Mucosa of stomach (tissue), 1 donor: ENCODE data around the gene STX1B.
"Not testable (repeated sequence)": the region's sequence is repeated elsewhere in the genome, so short reads cannot be mapped to it uniquely, and the experiment has no call there.

Experiments used
- H3K27me3 ChIP-seq: one replicate; pipeline ENCODE4 v1.7.0; 2013; ENCODE audit warnings: mild to moderate bottlenecking, low read length; ENCODE audit not compliant: control insufficient read depth, insufficient read depth
- H3K36me3 ChIP-seq: one replicate; pipeline ENCODE4 v1.7.0; 2013; ENCODE audit warnings: low read length; ENCODE audit not compliant: control insufficient read depth, insufficient read depth
- H3K4me1 ChIP-seq: one replicate; pipeline ENCODE4 v1.7.0; 2013; ENCODE audit warnings: mild to moderate bottlenecking, low read length; ENCODE audit not compliant: control insufficient read depth, insufficient read depth
- H3K4me3 ChIP-seq: one replicate; pipeline ENCODE4 v1.7.0; 2013; ENCODE audit warnings: low read length
- H3K9ac ChIP-seq: one replicate; pipeline ENCODE4 v1.7.0; 2013; ENCODE audit warnings: mild to moderate bottlenecking, low read length, moderate library complexity
- H3K9me3 ChIP-seq: one replicate; pipeline ENCODE4 v1.7.0; 2013; ENCODE audit warnings: mild to moderate bottlenecking, low read length, moderate library complexity; ENCODE audit not compliant: control insufficient read depth
- donor health status: Pancreatic carcinoma.

The STX1B gene

GRCh38 chr16:31031276-31031675, 20.8 kb upstream of the STX1B start:
- Histone ChIP-seq H3K27me3 (no peaks in the 10 kb centered on the region), H3K36me3 (no peaks in the 10 kb centered on the region), H3K9me3 (no peaks in the 10 kb centered on the region), H3K4me3 (no peak overlapping the region), H3K4me1 (peaks cover 17% of the 10 kb centered on the region), H3K9ac (no peak overlapping the region)

GRCh38 chr16:31029272-31029671, 18.8 kb upstream of the STX1B start:
- peaks cover 9% of the 10 kb centered on the region for H3K4me1 ChIP-seq
- no peak overlapping the region for H3K9ac ChIP-seq
- no peak overlapping the region for H3K4me3 ChIP-seq
- H3K9me3 ChIP-seq: no peaks in the 10 kb centered on the region
- no peaks in the 10 kb centered on the region for H3K36me3 ChIP-seq
- no peaks in the 10 kb centered on the region for H3K27me3 ChIP-seq

- Histone ChIP-seq H3K27me3 (no peaks in the 10 kb centered on the region), H3K4me3 (no peak overlapping the region), H3K9me3 (no peaks in the 10 kb centered on the region), H3K4me1 (no peaks in the 10 kb centered on the region), H3K9ac (no peak overlapping the region), H3K36me3 (no peaks in the 10 kb centered on the region)
Observed at GRCh38 chr16:31025339-31025738, 14.9 kb upstream of the STX1B start.

- no peaks in the 10 kb centered on the region for H3K4me1 ChIP-seq
- no peak overlapping the region for H3K9ac ChIP-seq
- no peaks in the 10 kb centered on the region for H3K36me3 ChIP-seq
- H3K9me3 ChIP-seq: no peaks in the 10 kb centered on the region
- no peak overlapping the region for H3K4me3 ChIP-seq
- no peaks in the 10 kb centered on the region for H3K27me3 ChIP-seq
Observed at GRCh38 chr16:31023627-31024226, 13.3 kb upstream of the STX1B start.

- Histone ChIP-seq H3K4me3 (no peak overlapping the region), H3K36me3 (no peaks in the 10 kb centered on the region), H3K27me3 (no peaks in the 10 kb centered on the region), H3K4me1 (no peaks in the 10 kb centered on the region), H3K9me3 (no peaks in the 10 kb centered on the region), H3K9ac (no peak overlapping the region)
Observed at GRCh38 chr16:31023252-31023602, 12.8 kb upstream of the STX1B start.

- no peaks in the 10 kb centered on the region for H3K4me1 ChIP-seq
- no peaks in the 10 kb centered on the region for H3K27me3 ChIP-seq
- no peak overlapping the region for H3K4me3 ChIP-seq
- H3K36me3 ChIP-seq: no peaks in the 10 kb centered on the region
- no peak overlapping the region for H3K9ac ChIP-seq
- no peaks in the 10 kb centered on the region for H3K9me3 ChIP-seq
Observed at GRCh38 chr16:31022544-31023251, 12.3 kb upstream of the STX1B start.

GRCh38 chr16:31020536-31020935, 10.1 kb upstream of the STX1B start:
- H3K4me1 ChIP-seq: no peaks in the 10 kb centered on the region
- H3K9ac ChIP-seq: no peak overlapping the region
- H3K27me3 ChIP-seq: no peaks in the 10 kb centered on the region
- H3K9me3 ChIP-seq: no peaks in the 10 kb centered on the region
- H3K4me3 ChIP-seq: no peak overlapping the region
- H3K36me3 ChIP-seq: no peaks in the 10 kb centered on the region

- H3K4me3 ChIP-seq, H3K4me1 ChIP-seq, H3K9me3 ChIP-seq, H3K36me3 ChIP-seq, H3K27me3 ChIP-seq, H3K9ac ChIP-seq: not testable (repeated sequence)
Observed at GRCh38 chr16:31017756-31018155, 7.3 kb upstream of the STX1B start.

- H3K9ac ChIP-seq: no peak overlapping the region
- H3K4me1 ChIP-seq: no peaks in the 10 kb centered on the region
- H3K36me3 ChIP-seq: no peaks in the 10 kb centered on the region
- H3K27me3 ChIP-seq: peaks cover 11% of the 10 kb centered on the region
- H3K9me3 ChIP-seq: no peaks in the 10 kb centered on the region
- no peak overlapping the region for H3K4me3 ChIP-seq
Observed at GRCh38 chr16:31016018-31016417, 5.6 kb upstream of the STX1B start.

- not testable (repeated sequence) for H3K4me3 ChIP-seq, H3K9me3 ChIP-seq, H3K9ac ChIP-seq, H3K4me1 ChIP-seq, H3K36me3 ChIP-seq
- peaks cover 33% of the 10 kb centered on the region for H3K27me3 ChIP-seq
Observed at GRCh38 chr16:31013292-31013691, 2.9 kb upstream of the STX1B start.

GRCh38 chr16:31011815-31012214, 1.4 kb upstream of the STX1B start:
- H3K4me1 ChIP-seq, H3K4me3 ChIP-seq, H3K9me3 ChIP-seq, H3K9ac ChIP-seq, H3K36me3 ChIP-seq: not testable (repeated sequence)
- peaks cover 42% of the 10 kb centered on the region for H3K27me3 ChIP-seq

- Histone ChIP-seq H3K4me3 (no peak overlapping the region), H3K9ac (no peak overlapping the region), H3K4me1 (no peaks in the 10 kb centered on the region), H3K9me3 (no peaks in the 10 kb centered on the region), H3K36me3 (no peaks in the 10 kb centered on the region), H3K27me3 (peaks cover 42% of the 10 kb centered on the region)
Observed at GRCh38 chr16:31009894-31010584, 399 bp downstream of the STX1B start.
